Neural crest cell (in vitro differentiated cells): ENCODE data around the gene WWOX. TPM values are rescaled to one million over a fixed set of nuclear protein-coding genes. Genes with fewer than 3 reads are reported as not detected.

Experiments used
- DNase-seq: peaks from one replicate; pipeline ENCODE4 v3.0.0; 2021; ENCODE audit warnings: low read depth, mixed read lengths, low spot score
- H3K27ac Mint-ChIP-seq: one replicate; pipeline ENCODE4 v1.8.0; 2021; ENCODE audit warnings: mild to moderate bottlenecking, mixed read lengths; ENCODE audit not compliant: unreplicated experiment
- H3K27me3 Mint-ChIP-seq: 2 replicates; pipeline ENCODE4 v1.8.0; 2021; ENCODE audit warnings: low read depth, mild to moderate bottlenecking, mixed read lengths
- H3K36me3 Mint-ChIP-seq: 2 replicates; pipeline ENCODE4 v1.8.0; 2021; ENCODE audit warnings: low read depth, mild to moderate bottlenecking, mixed read lengths
- H3K4me1 Mint-ChIP-seq: 2 replicates; pipeline ENCODE4 v1.8.0; 2021; ENCODE audit warnings: mixed read lengths
- H3K4me3 Mint-ChIP-seq: one replicate; pipeline ENCODE4 v1.8.0; 2021; ENCODE audit warnings: mild to moderate bottlenecking, mixed read lengths
- H3K9me3 Mint-ChIP-seq: 2 replicates; pipeline ENCODE4 v1.8.0; 2021; ENCODE audit warnings: mixed read lengths
- total RNA-seq: library from RNA; stranded (reverse); gene quantifications from 2 replicates; pipeline ENCODE4 v1.2.1, GENCODE V29; 2021
- TF ChIP-seq, protein P1 (sequence below): fragments of 200-600 bp; sonication (generic); conservative IDR thresholded peaks from 2 replicates; pipeline ENCODE4 v1.5.0; 2021; ENCODE audit warnings: antibody characterized with exemption, mild to moderate bottlenecking

The WWOX gene
- total RNA-seq, 1 donor from 2014 or later = 30.5 TPM

DNA sequence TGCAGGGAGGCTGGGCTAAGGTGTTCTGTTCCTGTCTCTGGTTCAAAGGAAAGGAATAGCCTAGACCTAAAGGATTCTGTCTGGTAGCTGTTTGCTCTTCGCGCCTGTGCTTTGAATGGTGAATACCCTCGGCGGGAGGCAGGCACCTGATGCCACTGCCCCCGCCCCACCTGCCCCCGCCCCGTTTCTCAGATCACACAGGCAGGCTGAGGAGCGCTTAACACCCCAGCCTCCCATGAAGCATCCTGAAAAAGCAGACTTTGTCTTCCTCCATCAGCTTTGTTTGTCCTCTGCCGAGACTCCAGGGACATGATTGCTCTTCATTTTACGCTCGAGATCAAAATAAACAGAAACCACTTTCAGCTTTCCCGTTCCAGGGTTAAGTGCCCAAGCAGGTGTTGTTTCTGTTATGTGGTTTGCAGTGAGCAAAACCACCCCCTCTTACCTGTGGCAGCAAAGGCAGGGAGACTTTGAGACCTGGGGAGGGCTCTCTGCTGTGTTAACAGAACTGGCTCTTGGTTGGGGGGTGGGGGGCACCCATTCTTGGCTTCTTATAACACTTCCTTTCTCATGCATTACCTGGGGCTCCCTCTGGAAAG is 452.1 kb downstream of the WWOX start:
- peaks cover 19% of the 10 kb centered on the region for H3K4me1 Mint-ChIP-seq
- TF ChIP-seq, protein P1, sequence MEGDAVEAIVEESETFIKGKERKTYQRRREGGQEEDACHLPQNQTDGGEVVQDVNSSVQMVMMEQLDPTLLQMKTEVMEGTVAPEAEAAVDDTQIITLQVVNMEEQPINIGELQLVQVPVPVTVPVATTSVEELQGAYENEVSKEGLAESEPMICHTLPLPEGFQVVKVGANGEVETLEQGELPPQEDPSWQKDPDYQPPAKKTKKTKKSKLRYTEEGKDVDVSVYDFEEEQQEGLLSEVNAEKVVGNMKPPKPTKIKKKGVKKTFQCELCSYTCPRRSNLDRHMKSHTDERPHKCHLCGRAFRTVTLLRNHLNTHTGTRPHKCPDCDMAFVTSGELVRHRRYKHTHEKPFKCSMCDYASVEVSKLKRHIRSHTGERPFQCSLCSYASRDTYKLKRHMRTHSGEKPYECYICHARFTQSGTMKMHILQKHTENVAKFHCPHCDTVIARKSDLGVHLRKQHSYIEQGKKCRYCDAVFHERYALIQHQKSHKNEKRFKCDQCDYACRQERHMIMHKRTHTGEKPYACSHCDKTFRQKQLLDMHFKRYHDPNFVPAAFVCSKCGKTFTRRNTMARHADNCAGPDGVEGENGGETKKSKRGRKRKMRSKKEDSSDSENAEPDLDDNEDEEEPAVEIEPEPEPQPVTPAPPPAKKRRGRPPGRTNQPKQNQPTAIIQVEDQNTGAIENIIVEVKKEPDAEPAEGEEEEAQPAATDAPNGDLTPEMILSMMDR = no peak
- no peak overlapping the region for H3K4me3 Mint-ChIP-seq
- no peaks in the 10 kb centered on the region for H3K9me3 Mint-ChIP-seq
- no peaks in the 10 kb centered on the region for H3K36me3 Mint-ChIP-seq
- no peak overlapping the region for H3K27ac Mint-ChIP-seq
- H3K27me3 Mint-ChIP-seq = peaks cover 8% of the 10 kb centered on the region
- DNase-seq = no peak

DNA sequence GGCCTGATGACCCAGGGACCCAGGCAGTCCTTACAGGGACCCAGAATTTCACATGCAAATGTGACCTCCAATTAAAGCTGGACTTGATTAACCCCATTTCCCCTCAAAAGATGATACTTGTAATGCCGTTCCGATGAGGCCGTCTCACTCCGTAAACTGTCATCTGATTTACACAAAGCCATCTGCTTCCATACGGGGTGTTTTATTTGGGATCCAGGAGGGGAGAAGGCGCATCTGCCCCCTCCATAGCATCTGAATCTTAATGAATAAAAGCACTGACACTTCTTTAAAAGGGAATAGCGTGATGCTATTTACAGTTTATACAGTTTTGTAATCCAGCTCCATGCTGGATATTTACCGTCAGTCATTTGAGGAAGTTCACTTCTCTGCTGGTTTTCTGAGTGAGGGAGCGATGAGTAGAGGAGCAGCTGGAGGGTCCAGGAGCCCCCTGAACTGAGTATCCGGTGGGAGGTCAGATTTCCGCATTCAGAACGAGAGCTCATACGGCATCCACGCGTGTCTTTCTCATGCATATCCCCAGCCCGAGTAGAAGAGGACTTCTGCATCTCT is 452.7 kb downstream of the WWOX start:
- Mint-ChIP-seq H3K27me3 (peaks cover 8% of the 10 kb centered on the region), H3K9me3 (no peaks in the 10 kb centered on the region), H3K27ac (no peak overlapping the region), H3K36me3 (no peaks in the 10 kb centered on the region), H3K4me3 (no peak overlapping the region), H3K4me1 (peaks cover 19% of the 10 kb centered on the region)
- no peak for DNase-seq
- TF ChIP-seq, protein P1 = no peak

DNA sequence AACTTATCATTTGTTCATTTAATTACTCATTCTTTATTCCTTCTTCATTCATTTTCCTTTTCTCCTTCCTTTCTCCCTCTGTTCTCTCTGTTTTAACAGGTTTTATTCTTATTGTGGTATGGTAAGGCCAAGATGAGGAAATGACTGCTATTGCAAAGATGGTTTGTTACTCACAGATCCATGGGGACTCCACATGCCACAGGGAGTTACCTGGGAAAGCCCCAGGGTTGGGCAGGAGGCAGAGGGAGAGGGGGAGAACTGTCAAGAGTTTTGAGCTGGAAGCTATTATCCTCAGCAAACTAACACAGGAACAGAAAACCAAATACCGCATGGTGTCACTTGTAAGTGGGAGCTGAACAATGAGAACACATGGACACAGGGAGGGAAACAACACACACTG is 453.3 kb downstream of the WWOX start:
- TF ChIP-seq, protein P1 = no peak
- H3K9me3 Mint-ChIP-seq = no peaks in the 10 kb centered on the region
- no peak overlapping the region for H3K4me3 Mint-ChIP-seq
- H3K4me1 Mint-ChIP-seq = peaks cover 19% of the 10 kb centered on the region
- H3K27me3 Mint-ChIP-seq = peaks cover 8% of the 10 kb centered on the region
- no peak for DNase-seq
- no peak overlapping the region for H3K27ac Mint-ChIP-seq
- H3K36me3 Mint-ChIP-seq = no peaks in the 10 kb centered on the region

DNA sequence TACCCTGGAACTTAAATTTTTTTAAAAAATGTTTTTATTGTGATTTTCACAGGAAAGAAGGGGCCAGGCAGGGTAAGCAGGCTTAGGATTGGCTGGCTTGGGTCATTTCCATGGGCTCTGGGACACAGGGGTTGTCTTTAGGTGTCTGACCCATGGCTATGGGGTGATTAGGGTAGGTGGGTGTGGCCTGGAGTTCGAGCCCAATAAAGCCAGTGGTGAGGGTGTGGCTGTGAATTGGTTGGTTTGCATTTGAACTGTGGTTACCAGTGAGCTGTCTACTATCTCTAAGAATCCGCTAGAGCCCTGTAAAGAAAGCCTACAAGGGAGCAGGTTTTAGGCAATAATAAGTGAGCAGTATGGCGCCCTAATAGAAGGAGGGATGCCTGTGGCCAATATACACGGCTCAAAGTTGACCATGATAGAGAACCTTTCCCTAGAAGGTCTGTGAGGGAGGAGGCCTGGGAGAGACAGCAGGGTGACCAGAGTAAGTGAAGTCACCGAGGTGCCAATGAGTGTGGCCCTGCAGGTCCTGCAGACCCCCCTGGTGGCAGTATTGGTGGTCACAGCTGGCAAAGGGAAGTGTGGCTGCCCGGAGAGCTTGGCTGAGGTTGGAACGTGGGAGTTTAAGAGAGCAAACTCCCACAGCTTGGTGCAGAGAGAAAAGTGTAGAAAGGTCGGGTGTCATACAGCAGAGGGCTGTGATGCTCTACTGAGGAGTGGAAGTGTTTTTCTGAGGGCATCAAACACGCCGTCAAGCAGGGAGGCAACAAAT is 454.0 kb downstream of the WWOX start:
- Mint-ChIP-seq H3K4me3 (no peak overlapping the region), H3K9me3 (no peaks in the 10 kb centered on the region), H3K27ac (peak overlapping the region; percentile 64), H3K27me3 (peaks cover 8% of the 10 kb centered on the region), H3K36me3 (no peaks in the 10 kb centered on the region), H3K4me1 (peaks cover 19% of the 10 kb centered on the region)
- TF ChIP-seq, protein P1 = no peak
- DNase-seq = no peak

DNA sequence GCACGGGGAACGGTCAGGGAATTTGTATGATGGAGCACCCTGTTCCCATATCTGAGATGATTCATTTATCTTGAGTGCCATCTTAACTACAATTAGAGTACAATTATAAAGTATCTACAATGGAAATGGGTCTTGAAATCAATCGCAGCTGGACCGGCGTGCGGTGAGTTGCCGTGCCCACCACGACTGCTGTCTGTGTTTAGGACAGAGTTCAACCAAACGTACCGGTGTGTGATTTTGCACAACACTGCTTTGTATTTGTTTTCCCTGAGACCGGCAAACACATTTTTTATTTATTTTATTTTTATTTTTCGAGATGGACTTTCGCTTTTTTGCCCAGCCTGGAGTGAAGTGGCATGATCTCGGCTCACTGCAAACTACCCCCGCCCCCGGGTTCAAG is 457.0 kb downstream of the WWOX start:
- H3K27me3 Mint-ChIP-seq = peaks cover 8% of the 10 kb centered on the region
- H3K4me3 Mint-ChIP-seq = no peak overlapping the region
- DNase-seq = no peak
- H3K27ac Mint-ChIP-seq = peak overlapping the region; percentile 27
- TF ChIP-seq, protein P1 = no peak
- no peaks in the 10 kb centered on the region for H3K9me3 Mint-ChIP-seq
- H3K4me1 Mint-ChIP-seq = peaks cover 26% of the 10 kb centered on the region
- H3K36me3 Mint-ChIP-seq = no peaks in the 10 kb centered on the region
